Activated CD4-positive, alpha-beta T cell treated with anti-CD3 and anti-CD28 coated beads, Interleukin-2, amount 50 U/mL, for 16 hours (primary cell): ENCODE data around the gene AGTRAP.

Experiments
- DNase-seq: peaks from one replicate; pipeline ENCODE4 v3.0.0-alpha.2; 2020

AGTRAP gene

DNA sequence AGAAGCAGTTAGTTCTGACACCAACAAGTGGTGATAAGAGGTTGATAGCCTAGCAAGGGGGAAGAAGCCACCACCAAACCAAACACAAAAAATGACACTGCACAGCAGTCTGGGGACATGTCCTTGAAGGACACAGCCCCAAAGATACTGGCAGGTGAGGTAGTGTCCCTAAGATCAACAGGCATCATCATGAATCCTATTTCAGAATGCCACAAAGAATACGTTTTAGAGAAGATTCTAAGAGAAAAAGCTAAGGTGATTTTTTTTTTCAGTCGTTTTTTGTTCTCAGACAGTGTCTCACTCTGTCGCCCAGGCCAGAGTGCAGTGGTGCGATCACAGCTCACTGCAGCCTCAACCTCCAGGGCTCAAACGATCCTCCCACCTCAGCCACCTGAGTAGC, 50.2 kb downstream of the AGTRAP start:
- DNase-seq = no peak

DNA sequence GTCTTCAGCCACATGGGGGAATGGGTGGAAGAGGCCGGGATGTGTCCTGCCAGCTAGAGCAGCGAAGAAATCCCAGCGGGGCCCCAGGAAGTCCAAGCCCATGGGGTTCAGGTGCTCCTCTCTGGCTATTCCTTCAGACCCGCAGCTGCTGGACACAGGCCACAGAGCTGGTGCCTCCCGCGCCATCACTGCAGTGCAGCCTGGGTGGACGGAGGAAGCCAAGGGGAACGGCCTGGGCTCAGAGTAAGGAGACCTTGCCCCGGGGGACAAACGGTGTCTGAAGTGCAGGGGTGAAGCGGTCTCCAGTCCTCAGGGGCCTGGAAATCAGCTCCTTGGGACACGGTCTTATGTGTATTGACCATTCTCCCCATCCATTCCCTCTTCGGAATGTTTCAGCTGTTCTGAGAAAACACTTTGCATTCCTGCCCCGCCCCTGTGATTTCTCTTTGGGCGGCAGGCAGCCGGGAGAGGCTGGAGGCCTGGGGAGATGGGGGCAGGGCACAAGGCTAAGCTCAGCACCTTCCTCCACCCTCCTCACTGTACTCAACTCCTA, 51.4 kb downstream of the AGTRAP start:
- DNase-seq = no peak

DNA sequence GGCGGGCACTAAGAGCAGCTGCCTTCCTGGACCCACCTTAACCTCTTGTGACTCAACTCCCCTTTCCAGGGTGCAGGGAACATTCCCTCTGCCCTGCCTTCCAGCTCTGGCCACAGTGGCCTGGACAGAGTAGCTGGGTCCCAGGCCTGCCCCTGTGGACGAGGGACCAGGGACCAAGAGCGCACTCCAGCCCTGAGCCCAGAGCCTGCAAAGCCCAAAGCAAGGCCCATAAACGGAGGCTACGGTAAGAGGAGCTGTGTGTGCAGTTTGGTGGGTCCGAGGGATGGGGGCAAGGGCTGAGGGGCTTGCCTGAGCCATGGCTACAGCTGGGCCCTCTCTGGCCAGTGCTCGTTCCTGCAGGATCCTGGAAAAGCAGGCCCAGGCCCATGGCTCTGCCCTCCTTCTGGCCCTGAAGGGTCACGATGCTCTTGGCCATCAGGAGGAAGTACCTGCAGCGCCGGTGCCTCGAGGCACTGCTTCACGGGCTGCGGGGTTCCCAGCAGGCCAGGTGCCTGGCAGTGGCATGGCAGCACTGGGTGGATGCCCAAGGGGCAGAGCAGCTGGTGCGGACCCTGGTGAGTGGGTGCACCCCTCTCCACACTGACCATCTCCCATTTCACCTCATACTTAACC, 52.0 kb downstream of the AGTRAP start:
- no peak for DNase-seq

DNA sequence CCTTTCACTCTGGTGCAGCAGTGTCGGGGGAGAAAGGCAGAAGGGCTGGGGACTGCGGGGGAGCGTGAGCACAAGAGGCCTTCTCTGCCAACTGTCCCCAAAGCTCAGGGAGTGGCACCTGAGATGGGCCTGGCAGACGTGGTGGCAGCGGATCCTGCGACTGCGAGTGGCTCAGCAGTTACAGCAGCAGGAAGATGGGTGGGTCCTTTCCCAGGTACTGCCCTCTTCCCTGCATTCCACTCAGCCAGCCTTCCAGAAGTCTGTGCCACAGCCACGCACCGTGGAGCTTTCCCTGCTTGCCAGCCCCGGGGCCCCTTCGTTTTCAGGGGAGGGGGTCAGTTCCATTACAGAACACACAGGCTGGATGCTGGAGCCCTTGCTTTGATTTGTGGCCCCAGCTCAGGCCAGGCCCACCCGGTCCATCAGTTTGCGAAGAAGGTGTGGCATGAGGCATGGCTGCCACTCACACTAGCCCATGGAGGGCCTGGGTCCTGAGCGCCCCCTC, 52.7 kb downstream of the AGTRAP start:
- no peak for DNase-seq

DNA sequence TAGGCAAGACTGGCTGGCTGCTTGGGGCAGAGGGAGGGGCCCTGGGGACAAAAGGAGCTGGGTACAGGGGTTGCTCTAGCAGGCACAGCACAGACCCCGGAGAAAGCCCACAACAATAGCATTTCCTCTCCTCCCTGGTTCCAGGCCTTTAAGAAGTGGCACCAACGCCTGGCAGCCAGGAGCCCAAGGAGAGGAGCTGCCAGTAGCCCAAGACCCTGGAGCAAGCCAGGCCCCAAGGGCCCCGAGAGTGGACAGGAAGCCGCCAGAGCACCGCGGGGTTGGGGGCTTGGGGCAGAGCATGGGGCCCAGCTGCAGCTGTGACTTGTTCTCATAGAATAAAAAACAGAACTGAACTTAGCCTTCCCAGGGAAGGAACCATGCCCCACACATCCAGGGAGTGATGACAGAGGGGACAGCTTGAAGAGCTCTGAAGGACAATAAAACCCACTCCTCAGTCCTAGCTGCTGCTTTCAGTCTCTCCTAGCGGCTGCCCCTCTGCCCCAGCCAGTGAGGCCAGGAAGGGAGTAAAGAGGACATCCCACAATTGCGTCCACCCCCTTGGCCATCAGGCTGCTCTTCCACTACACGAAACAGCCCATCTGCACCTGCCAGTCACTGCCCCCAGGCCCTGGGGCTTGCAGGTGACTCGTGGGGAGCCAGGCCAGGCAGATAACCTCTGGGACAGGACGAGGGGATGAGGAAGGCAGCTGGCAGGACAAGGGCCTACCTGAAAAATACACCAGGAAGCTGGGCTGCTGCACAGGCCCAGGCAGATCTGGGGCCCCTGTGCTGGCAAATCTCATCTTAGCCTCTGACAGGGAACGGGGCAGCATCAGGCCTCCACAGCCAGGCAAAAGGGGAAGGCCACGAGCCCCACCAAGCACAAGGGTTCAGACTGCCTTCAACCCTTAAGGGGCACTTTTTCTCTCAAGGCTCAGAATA, 53.5 kb downstream of the AGTRAP start:
- DNase-seq = no peak

DNA sequence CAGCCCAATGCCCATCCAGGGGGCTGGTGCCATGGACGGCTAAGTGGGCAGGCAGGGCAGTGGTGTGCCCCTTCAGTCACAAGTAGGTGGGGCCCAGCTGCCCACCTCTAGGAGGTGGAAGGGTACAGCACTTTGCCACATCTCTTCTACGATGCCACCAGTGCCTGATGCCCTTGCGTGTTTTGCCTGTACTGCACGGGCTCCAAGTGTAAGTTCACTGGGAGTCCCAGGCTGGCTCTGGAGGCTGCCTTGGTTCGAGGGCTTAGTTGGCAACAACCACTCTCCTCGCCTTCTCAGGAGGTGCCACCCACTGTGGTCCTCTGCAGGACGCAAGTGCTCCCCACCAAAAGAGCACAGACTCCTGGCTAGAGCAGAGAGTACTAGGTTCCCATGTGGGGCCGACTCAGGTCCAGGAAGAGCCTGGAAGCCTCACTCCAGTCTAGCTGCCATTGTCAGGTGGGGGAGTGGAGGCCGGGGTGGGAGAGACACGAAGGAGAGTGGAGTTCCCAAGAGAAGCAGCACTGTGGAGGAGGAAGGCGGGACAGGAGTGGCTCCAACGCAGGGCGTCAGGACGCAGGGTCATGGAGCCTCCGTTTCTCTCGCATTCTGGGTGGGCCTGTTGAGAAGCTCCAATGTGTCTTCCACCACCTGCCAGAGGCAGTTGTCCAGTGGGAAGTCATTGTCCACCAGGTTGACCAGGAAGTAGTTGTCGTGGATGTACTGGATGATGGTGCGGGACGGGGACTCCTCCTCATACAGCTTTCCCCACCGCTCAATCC, 54.4 kb downstream of the AGTRAP start:
- DNase-seq = no peak

DNA sequence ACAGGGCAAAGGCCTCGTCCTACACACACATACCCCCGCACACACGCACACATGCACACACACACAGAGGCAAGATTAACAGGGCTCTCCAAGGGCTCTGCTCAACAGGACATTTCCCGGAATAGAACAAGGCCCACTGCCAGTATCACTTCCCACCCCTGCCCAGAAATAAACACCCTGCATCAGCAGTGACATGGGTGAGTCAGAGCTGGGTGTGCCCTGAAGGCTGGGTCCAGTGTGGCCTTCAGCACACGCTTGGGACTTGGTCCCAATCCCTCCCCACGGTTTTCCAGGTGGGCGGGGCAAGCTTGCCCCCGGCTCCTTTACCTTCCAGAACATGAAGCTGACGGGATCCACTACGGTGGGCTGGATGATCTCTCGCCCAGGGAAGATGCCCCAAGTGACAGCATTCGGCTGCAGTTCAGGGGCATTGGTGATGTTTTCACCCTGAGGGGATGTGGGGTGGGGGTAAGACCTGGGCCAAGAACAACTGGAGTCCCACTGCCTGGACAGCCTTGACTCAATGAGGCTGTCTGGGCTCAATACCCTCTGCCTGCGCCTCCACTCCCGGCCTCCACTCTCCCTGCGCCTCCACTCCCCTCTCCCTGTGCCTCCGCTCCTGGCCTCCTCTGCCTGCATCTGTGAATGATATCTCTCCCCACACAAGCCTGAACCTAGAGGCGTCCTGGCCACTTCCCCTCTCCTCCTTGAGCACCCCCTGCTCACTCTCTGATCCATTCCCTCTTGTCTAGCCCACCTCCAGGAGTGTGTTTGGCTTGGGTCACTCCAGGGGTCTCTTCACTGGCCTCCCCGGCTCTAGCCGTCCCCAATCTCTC, 55.2 kb downstream of the AGTRAP start:
- no peak for DNase-seq

DNA sequence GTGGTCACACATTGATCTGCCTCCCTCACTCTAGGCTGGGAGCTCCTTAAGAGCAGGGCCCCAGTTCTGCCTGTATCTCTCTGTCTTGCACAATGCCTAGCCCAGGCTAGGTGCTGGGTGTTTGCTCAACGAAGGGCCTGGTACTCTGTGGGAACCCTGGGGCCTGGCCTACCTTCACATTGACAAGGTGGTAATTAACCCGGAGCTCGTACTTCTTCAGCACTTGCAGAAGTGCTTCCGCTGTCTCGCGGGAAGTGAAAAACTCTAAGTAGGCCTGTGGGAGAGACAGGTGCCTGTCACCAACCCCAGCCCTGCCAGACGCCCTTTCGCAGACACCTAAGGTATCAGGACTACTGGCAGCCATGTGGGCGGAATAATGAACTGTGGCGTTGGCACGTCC, 56.2 kb downstream of the AGTRAP start:
- DNase-seq = no peak

DNA sequence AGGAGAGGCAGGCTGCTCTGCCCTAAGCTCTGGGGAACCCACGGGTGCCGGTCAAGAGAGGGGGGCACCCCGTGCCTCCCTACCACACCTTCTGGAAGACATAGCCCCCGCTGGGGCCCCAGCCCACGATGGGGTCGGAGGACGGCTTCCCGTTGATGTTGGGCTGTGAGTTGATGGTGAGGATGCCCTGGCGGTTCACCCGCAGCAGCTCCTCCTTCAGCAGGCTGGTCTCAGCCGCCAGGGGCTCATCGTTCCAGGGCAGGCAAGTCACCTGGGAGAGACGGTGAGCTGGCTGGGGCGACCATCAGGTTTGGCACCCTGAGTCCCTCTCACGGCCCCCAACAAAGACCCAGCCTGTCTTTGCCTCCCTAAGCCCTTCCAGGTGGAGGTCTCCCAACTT, 57.9 kb downstream of the AGTRAP start:
- no peak for DNase-seq

DNA sequence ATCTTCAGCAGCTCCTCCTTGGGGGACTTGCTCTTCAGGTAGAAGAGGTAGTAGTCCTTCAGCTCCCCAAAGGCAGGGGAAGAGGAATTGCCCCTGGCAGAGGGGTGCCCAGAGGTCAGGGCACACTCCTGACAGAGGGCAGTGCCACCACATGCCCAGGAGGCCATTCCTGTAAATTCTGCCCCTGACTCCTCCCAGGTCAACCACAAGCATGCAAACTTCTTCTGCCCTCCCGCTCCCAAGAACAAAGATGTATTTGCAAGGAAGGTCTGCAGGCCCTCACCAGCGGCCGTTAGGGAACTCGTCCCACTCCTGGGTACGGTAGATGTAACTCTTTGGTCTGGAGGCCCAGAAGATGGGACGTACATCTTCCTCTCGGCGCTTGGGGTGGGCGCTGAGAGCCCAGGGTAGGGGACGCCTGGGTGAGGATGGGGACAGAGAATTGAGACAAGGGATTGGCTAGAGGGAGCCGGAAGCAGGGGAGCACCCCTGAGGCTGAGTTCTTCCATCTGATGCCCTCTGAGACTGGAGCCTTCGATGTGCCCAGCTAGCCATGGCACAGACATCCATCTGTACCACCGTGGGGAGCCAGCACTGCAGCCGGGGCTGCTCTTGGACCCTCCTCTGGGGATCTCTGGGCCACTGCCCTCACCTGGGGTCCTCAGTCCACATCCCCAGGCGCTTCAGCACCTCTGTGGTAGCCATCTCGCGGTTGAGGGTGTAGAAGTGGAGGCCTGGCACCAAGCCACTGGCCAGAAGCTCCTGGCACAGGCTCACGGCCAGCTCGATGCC, 58.7 kb downstream of the AGTRAP start:
- no peak for DNase-seq

DNA sequence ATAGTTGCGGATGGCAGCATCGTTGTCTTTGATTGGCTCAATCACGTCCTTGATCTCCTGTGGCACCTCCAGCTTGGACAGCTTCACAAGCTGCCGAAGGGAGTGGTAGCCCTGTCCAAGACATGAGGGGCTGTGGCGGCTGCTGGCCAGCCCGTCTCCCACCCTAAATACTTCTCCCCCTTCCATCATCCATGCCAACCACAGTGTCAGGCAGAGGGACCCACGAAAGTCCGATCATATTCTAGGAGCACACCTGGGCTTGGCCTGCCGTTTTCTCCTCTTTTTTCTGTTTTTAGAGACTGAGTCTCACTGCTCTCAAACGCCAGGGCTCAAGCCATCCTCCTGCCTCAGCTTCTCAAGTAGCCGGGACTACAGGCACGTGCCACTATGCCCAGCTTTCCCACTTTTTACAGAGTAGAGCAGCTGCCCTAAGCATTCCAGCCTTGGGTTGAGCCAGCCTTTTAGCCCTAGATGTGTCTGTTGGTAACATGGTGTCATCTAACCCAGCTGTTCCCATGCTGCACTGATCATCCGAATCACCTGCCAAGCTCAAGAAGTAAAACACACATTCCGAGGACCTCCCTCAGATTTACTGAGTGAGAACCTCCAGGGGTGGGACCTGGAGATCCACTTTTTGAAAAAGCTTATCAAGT, 59.4 kb downstream of the AGTRAP start:
- no peak for DNase-seq

DNA sequence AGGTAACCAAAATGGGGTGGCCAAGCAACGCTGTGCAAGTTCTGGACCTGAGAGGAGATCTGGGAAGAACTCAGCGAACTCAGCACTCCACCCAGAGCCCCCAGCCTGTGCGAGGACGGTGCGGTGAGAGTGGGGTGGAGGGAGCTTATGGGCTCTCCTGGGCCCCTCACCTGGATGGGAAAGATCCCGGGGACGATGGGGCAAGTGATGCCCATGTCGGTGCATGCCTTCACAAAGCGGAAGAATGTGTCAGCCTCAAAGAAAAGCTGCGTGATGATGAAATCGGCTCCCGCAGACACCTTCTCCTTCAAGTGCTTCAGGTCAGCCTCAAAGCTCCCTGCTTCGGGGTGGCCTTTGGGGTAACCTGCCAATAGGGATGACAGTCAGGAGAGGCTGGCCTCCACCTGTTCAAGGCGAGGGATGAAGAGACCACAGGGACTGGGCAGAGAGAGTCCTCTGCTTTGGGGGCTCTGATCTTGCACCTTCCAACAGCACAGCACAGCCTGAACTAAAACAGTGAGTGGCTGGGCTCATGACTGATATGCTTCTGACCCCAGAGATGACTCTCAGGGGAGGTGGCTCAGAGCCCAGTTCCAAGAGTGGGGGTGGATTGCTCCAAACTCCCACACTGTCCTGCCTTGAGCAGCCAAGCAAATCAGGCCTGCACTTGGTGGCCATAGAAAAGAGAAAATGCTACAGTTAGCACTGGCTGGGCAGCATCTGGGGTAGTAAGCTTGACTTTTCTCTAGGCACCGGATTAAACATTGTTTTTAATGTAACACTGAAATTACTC, 60.3 kb downstream of the AGTRAP start:
- no peak for DNase-seq

DNA sequence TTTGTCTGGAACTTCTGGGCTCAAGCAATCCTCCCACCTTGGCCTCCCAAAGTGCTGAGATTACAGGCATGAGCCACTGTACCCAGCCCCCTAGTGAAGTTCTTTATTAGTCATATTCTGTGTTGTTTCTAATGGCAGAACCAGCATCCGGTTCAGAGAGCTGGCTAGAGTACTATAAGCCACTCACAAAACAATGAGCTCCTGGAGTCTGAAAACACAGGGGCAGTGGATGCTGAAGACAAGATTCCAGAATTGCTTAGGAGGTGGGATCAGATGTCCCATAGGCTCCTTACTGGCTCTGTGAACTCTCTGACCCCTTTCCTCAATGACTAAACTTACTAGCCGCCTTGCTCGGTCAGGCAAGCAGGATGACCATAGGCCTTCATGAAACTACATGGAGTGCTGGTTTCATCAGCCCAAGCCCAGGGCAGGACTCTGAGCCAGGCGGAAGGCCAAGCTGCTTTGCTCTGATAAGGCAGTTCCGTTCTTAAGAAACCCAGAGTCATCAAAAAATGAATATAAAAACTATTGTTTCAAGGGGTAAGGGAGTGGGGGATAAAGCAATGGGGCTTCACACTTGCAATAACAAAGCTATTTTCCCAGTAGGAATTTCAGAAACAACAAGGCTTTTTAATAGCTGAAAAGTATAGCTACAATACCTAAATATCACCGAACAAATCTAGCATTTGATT, 61.7 kb downstream of the AGTRAP start:
- no peak for DNase-seq

DNA sequence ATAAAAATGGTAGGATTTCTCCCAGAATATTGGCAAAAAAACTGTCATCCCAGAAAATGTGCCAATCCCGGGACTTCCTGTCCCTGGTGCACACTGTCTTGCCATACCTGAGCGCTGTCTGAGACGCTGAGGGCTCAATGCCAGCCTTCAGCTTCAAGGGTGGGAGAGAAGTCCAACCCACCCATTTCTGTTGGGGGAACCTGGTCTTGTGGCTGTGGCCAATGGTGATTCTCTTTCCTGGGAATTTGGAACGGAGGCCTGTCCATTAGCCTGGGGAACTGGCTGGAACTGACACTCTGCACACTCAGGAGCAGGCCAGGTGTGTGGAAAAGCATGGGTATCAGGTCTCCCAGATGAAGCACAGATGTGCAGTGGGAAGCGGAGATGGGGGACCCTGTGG, 63.2 kb downstream of the AGTRAP start:
- DNase-seq = no peak

DNA sequence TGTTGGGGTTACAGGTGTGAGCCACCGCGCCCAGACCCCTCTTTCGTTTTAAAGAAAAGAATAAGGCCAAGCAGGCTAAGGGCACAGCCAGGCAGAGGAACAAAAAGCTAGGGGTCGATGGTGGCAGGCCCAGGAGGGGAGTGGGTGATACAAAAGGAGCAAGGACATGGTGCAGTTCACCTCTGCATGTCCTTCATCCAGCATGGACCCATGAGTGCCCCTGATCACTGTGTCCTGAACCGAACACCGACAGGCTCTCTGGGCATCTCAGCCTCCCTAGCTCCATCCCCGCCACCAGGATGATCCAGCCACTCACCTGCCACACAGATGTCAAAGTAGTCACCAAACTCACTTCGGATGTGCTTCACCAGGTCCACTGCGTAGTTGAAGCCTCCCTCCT, 64.0 kb downstream of the AGTRAP start:
- no peak for DNase-seq

DNA sequence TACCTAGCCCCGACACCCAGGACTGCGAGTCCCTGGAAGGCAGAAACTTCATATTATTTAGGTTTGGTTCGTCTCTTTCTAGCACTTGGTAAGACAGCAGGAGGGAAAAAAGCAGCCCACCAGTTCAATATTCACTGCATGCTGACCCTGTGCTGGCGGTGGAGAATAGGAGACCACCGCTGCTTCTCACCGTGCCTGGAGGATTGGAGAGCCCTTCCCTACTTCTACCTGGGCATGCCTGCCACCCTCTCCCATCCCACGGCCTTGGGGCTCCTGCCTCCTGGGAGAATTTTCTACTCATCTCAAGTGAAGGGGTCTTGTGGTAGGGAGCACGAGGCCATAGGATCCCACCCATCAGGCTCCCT, 64.4 kb downstream of the AGTRAP start:
- DNase-seq = no peak
